ENCODE results near the gene CAPN12.
A peak's percentile ranks its signal among the peaks of the same experiment; 100 is the strongest.
"Not testable (repeated sequence)": the region's sequence is repeated elsewhere in the genome, so short reads cannot be mapped to it uniquely, and the experiment has no call there.

CAPN12 gene

GRCh38 chr19:38770949-38771275 lies 26.6 kb upstream of the CAPN12 start:
- not testable (repeated sequence) for DNase-seq (ENCODE audit: low spot score)

GRCh38 chr19:38770228-38770948 lies 26.1 kb upstream of the CAPN12 start:
- not testable (repeated sequence) for DNase-seq (ENCODE audit: low spot score)

GRCh38 chr19:38769635-38770211 lies 25.4 kb upstream of the CAPN12 start:
- DNase-seq (ENCODE audit: low spot score): peak; percentile 89

- DNase-seq (ENCODE audit: low spot score): no peak
These were observed 22.2 kb upstream of the CAPN12 start for GRCh38 chr19:38766276-38767047.

GRCh38 chr19:38765214-38765613 lies 20.9 kb upstream of the CAPN12 start:
- DNase-seq (ENCODE audit: low spot score): no peak

GRCh38 chr19:38763795-38764220 lies 19.5 kb upstream of the CAPN12 start:
- no peak for DNase-seq (ENCODE audit: low spot score)

GRCh38 chr19:38761884-38762389 lies 17.7 kb upstream of the CAPN12 start:
- DNase-seq (ENCODE audit: low spot score): not testable (repeated sequence)

GRCh38 chr19:38760805-38761517 lies 16.7 kb upstream of the CAPN12 start:
- not testable (repeated sequence) for DNase-seq (ENCODE audit: low spot score)

GRCh38 chr19:38759590-38760003 lies 15.3 kb upstream of the CAPN12 start:
- no peak for DNase-seq (ENCODE audit: low spot score)

- not testable (repeated sequence) for DNase-seq (ENCODE audit: low spot score)
These were observed 9.9 kb upstream of the CAPN12 start for GRCh38 chr19:38754196-38754595.

GRCh38 chr19:38753783-38754182 lies 9.5 kb upstream of the CAPN12 start:
- not testable (repeated sequence) for DNase-seq (ENCODE audit: low spot score)

GRCh38 chr19:38745316-38745715 lies 1.0 kb upstream of the CAPN12 start:
- DNase-seq (ENCODE audit: low spot score): no peak

- DNase-seq (ENCODE audit: low spot score): no peak
These were observed 600 bp upstream of the CAPN12 start for GRCh38 chr19:38744874-38745273.

- no peak for DNase-seq (ENCODE audit: low spot score)
These were observed 628 bp downstream of the CAPN12 start for GRCh38 chr19:38743394-38744297.

GRCh38 chr19:38742906-38743305 lies 1.4 kb downstream of the CAPN12 start:
- DNase-seq (ENCODE audit: low spot score): no peak

GRCh38 chr19:38742296-38742695 lies 2.0 kb downstream of the CAPN12 start:
- no peak for DNase-seq (ENCODE audit: low spot score)

- no peak for DNase-seq (ENCODE audit: low spot score)
These were observed 2.6 kb downstream of the CAPN12 start for GRCh38 chr19:38741670-38742069.

GRCh38 chr19:38740932-38741331 lies 3.3 kb downstream of the CAPN12 start:
- no peak for DNase-seq (ENCODE audit: low spot score)

GRCh38 chr19:38740257-38740592 lies 4.0 kb downstream of the CAPN12 start:
- no peak for DNase-seq (ENCODE audit: low spot score)

- DNase-seq (ENCODE audit: low spot score): no peak
These were observed 4.6 kb downstream of the CAPN12 start for GRCh38 chr19:38739440-38740256.
